Osteocyte (in vitro differentiated cells): ENCODE results near the gene PCDHGA2. TPM values are rescaled to one million over a fixed set of nuclear protein-coding genes. Genes with fewer than 3 reads are reported as not detected.

Experiments
- DNase-seq: peaks from one replicate; pipeline ENCODE4 v3.0.0; 2021; ENCODE audit warnings: mixed read lengths; ENCODE audit not compliant: unreplicated experiment; ENCODE audit errors: extremely low spot score
- H3K27ac Mint-ChIP-seq: one replicate; pipeline ENCODE4 v1.8.0; 2021; ENCODE audit warnings: mild to moderate bottlenecking, mixed read lengths; ENCODE audit not compliant: unreplicated experiment
- H3K27me3 Mint-ChIP-seq: one replicate; pipeline ENCODE4 v1.8.0; 2021; ENCODE audit warnings: mixed read lengths; ENCODE audit not compliant: unreplicated experiment
- H3K36me3 Mint-ChIP-seq: one replicate; pipeline ENCODE4 v1.8.0; 2021; ENCODE audit warnings: mixed read lengths; ENCODE audit not compliant: unreplicated experiment
- H3K4me1 Mint-ChIP-seq: one replicate; pipeline ENCODE4 v1.8.0; 2021; ENCODE audit warnings: mixed read lengths; ENCODE audit not compliant: unreplicated experiment
- H3K4me3 Mint-ChIP-seq: one replicate; pipeline ENCODE4 v1.8.0; 2021; ENCODE audit warnings: mild to moderate bottlenecking, moderate library complexity, mixed read lengths; ENCODE audit not compliant: unreplicated experiment
- H3K9me3 Mint-ChIP-seq: one replicate; pipeline ENCODE4 v1.8.0; 2021; ENCODE audit warnings: mixed read lengths; ENCODE audit not compliant: unreplicated experiment
- total RNA-seq: library from RNA; stranded (reverse); gene quantifications from 2 replicates; pipeline ENCODE4 v1.2.1, GENCODE V29; 2021
- TF ChIP-seq, protein P1 (sequence below): fragments of 200-600 bp; sonication (generic); IDR thresholded peaks from 2 replicates; pipeline ENCODE4 v1.5.0; 2021; ENCODE audit warnings: antibody characterized with exemption, mild to moderate bottlenecking, moderate library complexity

PCDHGA2 gene
- total RNA-seq, 1 donor from 2014 or later: not detected

DNA sequence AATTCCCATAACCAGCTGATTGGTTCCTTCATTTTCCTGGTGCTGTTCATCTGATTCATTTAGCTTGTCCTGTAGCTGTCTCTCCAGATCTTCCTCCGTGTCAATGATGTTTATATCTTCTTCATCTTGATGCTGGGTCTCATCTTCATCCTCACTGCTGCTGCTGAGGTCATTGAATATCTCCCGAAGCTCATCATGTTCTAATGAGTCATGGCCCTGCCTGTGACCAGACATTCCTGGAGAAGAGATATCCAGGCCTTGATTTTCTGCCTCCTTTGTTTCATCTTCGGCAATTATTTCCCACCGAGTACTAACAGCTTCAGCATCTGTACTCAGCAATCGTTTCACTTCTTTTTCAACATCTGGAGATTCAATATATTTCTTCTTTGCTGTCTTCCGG is 19.4 kb upstream of the PCDHGA2 start:
- no peak for DNase-seq
- Mint-ChIP-seq H3K4me3 (peak overlapping the region; percentile 98), H3K27ac (no peak overlapping the region), H3K36me3 (peaks cover 71% of the 10 kb centered on the region), H3K9me3 (peaks cover 57% of the 10 kb centered on the region), H3K4me1 (peaks cover 12% of the 10 kb centered on the region), H3K27me3 (no peaks in the 10 kb centered on the region)
- TF ChIP-seq, protein P1, sequence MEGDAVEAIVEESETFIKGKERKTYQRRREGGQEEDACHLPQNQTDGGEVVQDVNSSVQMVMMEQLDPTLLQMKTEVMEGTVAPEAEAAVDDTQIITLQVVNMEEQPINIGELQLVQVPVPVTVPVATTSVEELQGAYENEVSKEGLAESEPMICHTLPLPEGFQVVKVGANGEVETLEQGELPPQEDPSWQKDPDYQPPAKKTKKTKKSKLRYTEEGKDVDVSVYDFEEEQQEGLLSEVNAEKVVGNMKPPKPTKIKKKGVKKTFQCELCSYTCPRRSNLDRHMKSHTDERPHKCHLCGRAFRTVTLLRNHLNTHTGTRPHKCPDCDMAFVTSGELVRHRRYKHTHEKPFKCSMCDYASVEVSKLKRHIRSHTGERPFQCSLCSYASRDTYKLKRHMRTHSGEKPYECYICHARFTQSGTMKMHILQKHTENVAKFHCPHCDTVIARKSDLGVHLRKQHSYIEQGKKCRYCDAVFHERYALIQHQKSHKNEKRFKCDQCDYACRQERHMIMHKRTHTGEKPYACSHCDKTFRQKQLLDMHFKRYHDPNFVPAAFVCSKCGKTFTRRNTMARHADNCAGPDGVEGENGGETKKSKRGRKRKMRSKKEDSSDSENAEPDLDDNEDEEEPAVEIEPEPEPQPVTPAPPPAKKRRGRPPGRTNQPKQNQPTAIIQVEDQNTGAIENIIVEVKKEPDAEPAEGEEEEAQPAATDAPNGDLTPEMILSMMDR: no peak

DNA sequence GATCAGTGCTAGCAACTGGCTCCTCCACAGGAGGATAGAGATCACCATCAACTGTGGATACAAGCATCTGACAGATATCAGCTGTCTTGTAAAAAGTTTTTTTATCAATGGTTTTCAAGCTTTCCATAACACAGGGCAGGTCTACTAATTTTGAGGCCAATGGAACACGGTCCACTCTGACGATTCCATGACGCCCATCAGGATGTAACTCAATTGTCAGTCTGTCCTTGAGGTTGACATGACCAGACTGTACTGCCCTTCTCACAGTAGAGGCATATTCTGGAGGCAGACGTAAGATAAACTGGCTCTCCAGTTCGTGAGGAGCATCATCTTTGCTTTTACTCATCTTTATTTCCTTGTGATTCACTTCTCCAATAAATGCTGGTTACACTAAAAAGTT is 18.9 kb upstream of the PCDHGA2 start:
- Mint-ChIP-seq H3K9me3 (peaks cover 54% of the 10 kb centered on the region), H3K4me1 (peaks cover 12% of the 10 kb centered on the region), H3K27ac (peak overlapping the region; percentile 100)

DNA sequence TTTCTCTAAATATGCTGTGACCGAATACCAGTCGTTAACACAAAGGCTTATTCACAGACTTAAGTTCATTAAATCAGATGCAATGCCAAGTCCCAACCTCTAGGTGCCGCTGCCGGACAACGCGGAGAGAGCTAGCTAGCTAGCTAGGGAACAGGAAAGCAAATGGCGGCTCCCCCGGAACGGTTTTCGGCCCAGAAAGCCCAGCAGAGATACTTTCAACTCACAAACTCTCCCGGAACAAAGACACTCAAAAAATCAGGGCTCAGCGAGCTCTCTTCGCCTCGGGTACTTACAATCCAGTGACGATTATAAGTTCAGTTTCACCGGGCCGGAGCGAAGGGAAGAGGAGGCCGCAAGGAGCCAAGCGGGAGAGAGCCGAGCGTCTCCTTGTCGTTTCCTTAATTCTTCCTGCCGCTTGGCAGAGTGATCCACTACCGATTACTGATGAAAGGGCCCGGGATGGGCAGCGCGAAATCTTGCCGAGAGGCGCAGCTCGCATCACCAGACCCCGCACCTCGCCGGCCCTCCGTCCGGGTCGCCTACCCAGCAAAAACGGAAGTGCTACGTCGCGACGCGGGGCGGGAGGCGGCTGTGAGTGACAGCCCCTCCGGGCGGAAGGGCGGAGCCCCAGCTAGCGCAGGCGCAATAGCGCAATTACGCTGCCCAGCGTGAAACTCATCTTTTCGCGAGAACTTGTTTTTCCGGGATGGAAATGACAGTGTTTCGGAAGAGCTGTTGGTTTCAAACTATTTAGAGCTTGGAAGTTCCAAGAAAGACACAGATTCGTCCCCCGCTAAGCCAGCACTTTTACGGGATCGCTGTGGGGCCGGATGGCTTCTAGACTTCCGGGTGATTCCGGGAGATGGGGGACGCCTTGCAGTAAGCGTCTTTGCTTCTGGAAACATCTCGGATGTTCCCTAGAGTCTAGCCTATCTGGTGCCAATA is 18.1 kb upstream of the PCDHGA2 start, which contains the start of gene TAF7:
TSS of gene TAF7 (minus strand) at position 560 of the 945 bp plus-strand sequence. CDS start 740 bp downstream, outside the sequence.
- Mint-ChIP-seq H3K27ac (peak within 1 kb of the TSS; percentile 100), H3K36me3 (peaks cover 58% of the 10 kb centered on the region), H3K27me3 (no peaks in the 10 kb centered on the region), H3K4me3 (peak within 1 kb of the TSS; percentile 98), H3K4me1 (peaks cover 12% of the 10 kb centered on the region), H3K9me3 (peaks cover 50% of the 10 kb centered on the region)
- peak; percentile 97 for DNase-seq
- TF ChIP-seq, protein P1: peak; percentile 90

More for the DNA sequence above, 18.9 kb upstream of the PCDHGA2 start:
- H3K36me3 Mint-ChIP-seq: peaks cover 66% of the 10 kb centered on the region
- peak overlapping the region; percentile 98 for H3K4me3 Mint-ChIP-seq
- TF ChIP-seq, protein P1: no peak
- H3K27me3 Mint-ChIP-seq: no peaks in the 10 kb centered on the region
- no peak for DNase-seq

DNA sequence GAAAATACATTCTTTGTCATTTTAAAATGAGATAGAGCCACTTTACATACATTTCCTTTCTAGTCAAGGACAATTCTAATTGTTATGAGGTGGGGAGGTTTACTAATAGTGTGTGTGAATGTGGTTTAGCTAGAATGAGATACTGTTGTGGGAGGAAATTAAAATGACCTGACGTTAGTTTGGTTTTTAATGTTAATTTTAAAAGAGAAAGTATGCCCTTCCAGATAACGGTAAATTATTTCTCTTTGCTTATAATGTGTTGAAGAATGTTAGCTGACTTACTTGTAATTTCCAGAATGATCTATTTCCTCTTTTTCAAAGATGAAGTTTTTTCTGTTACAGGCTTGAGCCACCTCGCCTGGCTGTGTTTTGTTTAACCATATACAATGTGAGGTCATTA is 16.3 kb upstream of the PCDHGA2 start:
- Mint-ChIP-seq H3K36me3 (peaks cover 42% of the 10 kb centered on the region), H3K27me3 (no peaks in the 10 kb centered on the region), H3K9me3 (peaks cover 47% of the 10 kb centered on the region), H3K27ac (no peak overlapping the region), H3K4me3 (no peak overlapping the region), H3K4me1 (peaks cover 12% of the 10 kb centered on the region)
- TF ChIP-seq, protein P1: no peak
- DNase-seq: no peak
